Mononuclear cell (primary cell): ENCODE measurements around the gene BGN. TPM values are rescaled to one million over a fixed set of nuclear protein-coding genes. Genes with fewer than 3 reads are reported as not detected.

Source experiments
- H3K27me3 ChIP-seq: 2 replicates; pipeline ENCODE4 v1.6.0; 2011; ENCODE audit warnings: low read length, control low read depth; ENCODE audit not compliant: insufficient read depth
- H3K4me1 ChIP-seq: 2 replicates; pipeline ENCODE4 v1.5.1; 2011; ENCODE audit warnings: mild to moderate bottlenecking, low read length, control low read depth; ENCODE audit not compliant: insufficient read depth
- H3K4me3 ChIP-seq: 2 replicates; pipeline ENCODE4 v1.5.1; 2011; ENCODE audit warnings: mild to moderate bottlenecking, low read length, moderate library complexity
- H3K9me3 ChIP-seq: 2 replicates; pipeline ENCODE4 v1.5.1; 2011; ENCODE audit warnings: low read depth, mild to moderate bottlenecking, control low read depth, low read length
- total RNA-seq: library from RNA; depleted of rRNA; stranded (reverse); fragments of >200 nt; gene quantifications from one replicate; pipeline ENCODE4 v1.2.3, GENCODE V29; 2012

Gene BGN
- total RNA-seq, 1 donor, result not detected

GRCh38 chrX:153519569-153520286, 24.9 kb downstream of the BGN start:
- peaks cover 4% of the 10 kb centered on the region for H3K27me3 ChIP-seq
- H3K4me1 ChIP-seq, result no peaks in the 10 kb centered on the region
- H3K4me3 ChIP-seq, result no peak overlapping the region
- H3K9me3 ChIP-seq, result no peaks in the 10 kb centered on the region

- Histone ChIP-seq H3K9me3 (no peaks in the 10 kb centered on the region), H3K27me3 (peaks cover 4% of the 10 kb centered on the region), H3K4me3 (no peak overlapping the region), H3K4me1 (no peaks in the 10 kb centered on the region)
Measured at GRCh38 chrX:153520287-153520917, 25.6 kb downstream of the BGN start.

GRCh38 chrX:153521034-153521433, 26.3 kb downstream of the BGN start:
- H3K27me3 ChIP-seq, result peaks cover 4% of the 10 kb centered on the region
- no peaks in the 10 kb centered on the region for H3K9me3 ChIP-seq
- no peak overlapping the region for H3K4me3 ChIP-seq
- H3K4me1 ChIP-seq, result no peaks in the 10 kb centered on the region

GRCh38 chrX:153522259-153522658, 27.5 kb downstream of the BGN start:
- Histone ChIP-seq H3K27me3 (peaks cover 4% of the 10 kb centered on the region), H3K9me3 (no peaks in the 10 kb centered on the region), H3K4me1 (no peaks in the 10 kb centered on the region), H3K4me3 (no peak overlapping the region)

GRCh38 chrX:153523269-153523668, 28.5 kb downstream of the BGN start:
- H3K27me3 ChIP-seq, result peaks cover 4% of the 10 kb centered on the region
- no peaks in the 10 kb centered on the region for H3K4me1 ChIP-seq
- H3K9me3 ChIP-seq, result no peaks in the 10 kb centered on the region
- no peak overlapping the region for H3K4me3 ChIP-seq

- Histone ChIP-seq H3K9me3 (no peaks in the 10 kb centered on the region), H3K27me3 (no peaks in the 10 kb centered on the region), H3K4me3 (no peak overlapping the region), H3K4me1 (no peaks in the 10 kb centered on the region)
Measured at GRCh38 chrX:153524234-153524633, 29.5 kb downstream of the BGN start.

- no peaks in the 10 kb centered on the region for H3K4me1 ChIP-seq
- H3K27me3 ChIP-seq, result no peaks in the 10 kb centered on the region
- no peak overlapping the region for H3K4me3 ChIP-seq
- H3K9me3 ChIP-seq, result no peaks in the 10 kb centered on the region
Measured at GRCh38 chrX:153525451-153525850, 30.7 kb downstream of the BGN start.

GRCh38 chrX:153526042-153526441, 31.3 kb downstream of the BGN start:
- Histone ChIP-seq H3K9me3 (no peaks in the 10 kb centered on the region), H3K4me3 (no peak overlapping the region), H3K27me3 (no peaks in the 10 kb centered on the region), H3K4me1 (no peaks in the 10 kb centered on the region)

GRCh38 chrX:153526801-153527200, 32.0 kb downstream of the BGN start:
- Histone ChIP-seq H3K27me3 (no peaks in the 10 kb centered on the region), H3K4me3 (no peak overlapping the region), H3K9me3 (no peaks in the 10 kb centered on the region), H3K4me1 (no peaks in the 10 kb centered on the region)

- no peaks in the 10 kb centered on the region for H3K27me3 ChIP-seq
Measured at GRCh38 chrX:153527208-153527607, 32.4 kb downstream of the BGN start.

GRCh38 chrX:153530411-153531129, 35.8 kb downstream of the BGN start:
- no peaks in the 10 kb centered on the region for H3K4me1 ChIP-seq
- no peaks in the 10 kb centered on the region for H3K9me3 ChIP-seq
- no peak overlapping the region for H3K4me3 ChIP-seq
- H3K27me3 ChIP-seq, result no peaks in the 10 kb centered on the region

More at GRCh38 chrX:153527208-153527607, 32.4 kb downstream of the BGN start:
- no peak overlapping the region for H3K4me3 ChIP-seq
- H3K9me3 ChIP-seq, result no peaks in the 10 kb centered on the region
- H3K4me1 ChIP-seq, result no peaks in the 10 kb centered on the region

- Histone ChIP-seq H3K27me3 (no peaks in the 10 kb centered on the region), H3K4me1 (no peaks in the 10 kb centered on the region), H3K4me3 (no peak overlapping the region), H3K9me3 (no peaks in the 10 kb centered on the region)
Measured at GRCh38 chrX:153533091-153533490, 38.3 kb downstream of the BGN start.

- Histone ChIP-seq H3K4me3 (no peak overlapping the region), H3K9me3 (no peaks in the 10 kb centered on the region), H3K27me3 (no peaks in the 10 kb centered on the region), H3K4me1 (no peaks in the 10 kb centered on the region)
Measured at GRCh38 chrX:153537080-153537479, 42.3 kb downstream of the BGN start.

GRCh38 chrX:153537526-153538295, 42.9 kb downstream of the BGN start:
- H3K27me3 ChIP-seq, result no peaks in the 10 kb centered on the region
- no peaks in the 10 kb centered on the region for H3K9me3 ChIP-seq
- H3K4me3 ChIP-seq, result no peak overlapping the region
- no peaks in the 10 kb centered on the region for H3K4me1 ChIP-seq

GRCh38 chrX:153538424-153538823, 43.6 kb downstream of the BGN start:
- Histone ChIP-seq H3K27me3 (no peaks in the 10 kb centered on the region), H3K4me3 (no peak overlapping the region), H3K9me3 (no peaks in the 10 kb centered on the region), H3K4me1 (no peaks in the 10 kb centered on the region)
